NB4 (cell line): ENCODE data around the gene OR2T2.

Experiments used
- CTCF ChIP-seq: IDR thresholded peaks from one replicate; pipeline ENCODE4 v1.5.1; 2012; ENCODE audit warnings: low read depth, low read length
- MAX ChIP-seq: IDR thresholded peaks from 2 replicates; pipeline ENCODE4 v1.6.1; 2011; ENCODE audit warnings: low read depth, low read length
- POLR2A ChIP-seq: IDR thresholded peaks from 2 replicates; pipeline ENCODE4 v1.6.1; 2011; ENCODE audit warnings: mild to moderate bottlenecking; ENCODE audit not compliant: insufficient read length; ENCODE audit errors: extremely low read depth

- TF ChIP-seq POLR2A (no peak), CTCF (no peak), MAX (no peak)
These were observed 25.7 kb downstream of the OR2T2 start for GRCh38 chr1:248471154-248471553.
